Upper lobe of right lung (tissue), 1 donor: ENCODE results near the gene TSNAX. TPM values are rescaled to one million over a fixed set of nuclear protein-coding genes. Genes with fewer than 3 reads are reported as not detected.
A peak's percentile ranks its signal among the peaks of the same experiment; 100 is the strongest.

ENCODE experiments used
- ATAC-seq: fragments of 200-7000 bp; cut with Tn5 transposase; one replicate; pipeline ENCODE4 v1.9.1; 2020; ENCODE audit warnings: mild to moderate bottlenecking, moderate library complexity
- DNase-seq: peaks from one replicate; pipeline ENCODE4 v3.0.0-alpha.2; 2020
- H3K27ac ChIP-seq: fragments of 200-600 bp; one replicate; pipeline ENCODE4 v1.8.0; 2022
- H3K27me3 ChIP-seq: fragments of 200-600 bp; one replicate; pipeline ENCODE4 v1.8.0; 2022; ENCODE audit warnings: mild to moderate bottlenecking
- H3K36me3 ChIP-seq: fragments of 200-600 bp; one replicate; pipeline ENCODE4 v1.8.0; 2022
- H3K4me1 ChIP-seq: fragments of 200-600 bp; one replicate; pipeline ENCODE4 v1.8.0; 2022
- H3K4me3 ChIP-seq: fragments of 200-600 bp; one replicate; pipeline ENCODE4 v1.8.0; 2022; ENCODE audit warnings: mild to moderate bottlenecking
- H3K9me3 ChIP-seq: fragments of 200-600 bp; one replicate; pipeline ENCODE4 v1.8.0; 2022
- intact Hi-C: fragments of 100-400 bp; cut with DNase I; formaldehyde crosslinking; loops from one replicate; pipeline ENCODE4 v1.11.0; 2022
- total RNA-seq: library from RNA; stranded (reverse); fragmentation: NEBNext Ultra II Directional; extraction: Animal tissue kit (Norgen Biotek cat#: 25700); gene quantifications from one replicate; pipeline ENCODE4 v1.2.1, GENCODE V29; 2021
- TF ChIP-seq, protein P1 (sequence below): fragments of 200-600 bp; IDR thresholded peaks from one replicate; pipeline ENCODE4 v1.8.0; 2022; ENCODE audit warnings: antibody characterized with exemption
- donor health status: DM: no; HTN: yes; CAD: no; lungs with severe emphysema.

TSNAX gene
- total RNA-seq, 1 donor from 2014 or later = 36.0 TPM

DNA sequence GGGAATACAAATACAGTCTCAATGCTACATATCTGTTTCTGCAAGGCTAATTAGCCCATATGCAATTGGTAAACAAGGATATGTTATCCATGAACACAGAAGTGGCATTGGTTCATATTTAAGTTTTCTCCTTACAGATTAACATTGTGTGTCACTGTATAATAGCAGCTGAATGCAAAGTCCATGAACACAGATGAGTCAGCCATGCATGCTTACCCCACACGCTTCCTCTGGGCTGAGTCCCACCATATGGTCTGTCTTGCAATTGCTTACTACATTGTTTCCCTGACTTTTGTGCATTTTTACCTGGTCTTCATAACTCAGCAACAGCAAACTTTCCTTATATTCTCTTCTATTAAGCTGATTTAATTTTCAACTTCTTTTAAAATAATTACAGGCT is 41.5 kb upstream of the TSNAX start:
- Histone ChIP-seq H3K27me3 (no peaks in the 10 kb centered on the region), H3K27ac (no peak overlapping the region), H3K36me3 (no peaks in the 10 kb centered on the region), H3K4me1 (no peaks in the 10 kb centered on the region), H3K4me3 (no peak overlapping the region), H3K9me3 (no peaks in the 10 kb centered on the region)
- intact Hi-C loops = no loop called here
- no peak for DNase-seq
- ATAC-seq = no peak
- TF ChIP-seq, protein P1, sequence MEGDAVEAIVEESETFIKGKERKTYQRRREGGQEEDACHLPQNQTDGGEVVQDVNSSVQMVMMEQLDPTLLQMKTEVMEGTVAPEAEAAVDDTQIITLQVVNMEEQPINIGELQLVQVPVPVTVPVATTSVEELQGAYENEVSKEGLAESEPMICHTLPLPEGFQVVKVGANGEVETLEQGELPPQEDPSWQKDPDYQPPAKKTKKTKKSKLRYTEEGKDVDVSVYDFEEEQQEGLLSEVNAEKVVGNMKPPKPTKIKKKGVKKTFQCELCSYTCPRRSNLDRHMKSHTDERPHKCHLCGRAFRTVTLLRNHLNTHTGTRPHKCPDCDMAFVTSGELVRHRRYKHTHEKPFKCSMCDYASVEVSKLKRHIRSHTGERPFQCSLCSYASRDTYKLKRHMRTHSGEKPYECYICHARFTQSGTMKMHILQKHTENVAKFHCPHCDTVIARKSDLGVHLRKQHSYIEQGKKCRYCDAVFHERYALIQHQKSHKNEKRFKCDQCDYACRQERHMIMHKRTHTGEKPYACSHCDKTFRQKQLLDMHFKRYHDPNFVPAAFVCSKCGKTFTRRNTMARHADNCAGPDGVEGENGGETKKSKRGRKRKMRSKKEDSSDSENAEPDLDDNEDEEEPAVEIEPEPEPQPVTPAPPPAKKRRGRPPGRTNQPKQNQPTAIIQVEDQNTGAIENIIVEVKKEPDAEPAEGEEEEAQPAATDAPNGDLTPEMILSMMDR = no peak

DNA sequence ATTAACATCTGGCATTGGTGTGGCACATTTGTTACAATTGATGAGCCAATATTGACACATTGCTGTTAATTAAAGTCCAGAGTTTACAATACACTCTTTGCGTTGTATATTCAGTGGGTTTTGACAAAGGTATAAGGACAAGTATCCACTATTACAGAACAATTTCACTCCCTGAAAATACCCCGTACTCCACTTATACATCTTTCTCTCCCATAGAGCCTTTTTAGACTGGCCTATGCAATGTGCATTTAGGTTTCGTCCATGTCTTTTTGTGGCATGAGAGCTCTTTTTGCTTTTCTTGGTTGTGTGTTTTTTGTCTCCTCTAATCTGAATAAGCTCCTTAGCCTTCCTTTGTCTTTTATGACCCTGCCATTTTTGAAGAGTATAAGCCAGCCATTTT is 40.6 kb upstream of the TSNAX start:
- ATAC-seq (no peak), DNase-seq (no peak)
- H3K4me1 ChIP-seq = no peaks in the 10 kb centered on the region
- no peaks in the 10 kb centered on the region for H3K36me3 ChIP-seq
- TF ChIP-seq, protein P1 = no peak
- no peaks in the 10 kb centered on the region for H3K27me3 ChIP-seq
- H3K9me3 ChIP-seq = no peaks in the 10 kb centered on the region
- H3K4me3 ChIP-seq = no peak overlapping the region
- H3K27ac ChIP-seq = no peak overlapping the region
- intact Hi-C loops = no loop called here

DNA sequence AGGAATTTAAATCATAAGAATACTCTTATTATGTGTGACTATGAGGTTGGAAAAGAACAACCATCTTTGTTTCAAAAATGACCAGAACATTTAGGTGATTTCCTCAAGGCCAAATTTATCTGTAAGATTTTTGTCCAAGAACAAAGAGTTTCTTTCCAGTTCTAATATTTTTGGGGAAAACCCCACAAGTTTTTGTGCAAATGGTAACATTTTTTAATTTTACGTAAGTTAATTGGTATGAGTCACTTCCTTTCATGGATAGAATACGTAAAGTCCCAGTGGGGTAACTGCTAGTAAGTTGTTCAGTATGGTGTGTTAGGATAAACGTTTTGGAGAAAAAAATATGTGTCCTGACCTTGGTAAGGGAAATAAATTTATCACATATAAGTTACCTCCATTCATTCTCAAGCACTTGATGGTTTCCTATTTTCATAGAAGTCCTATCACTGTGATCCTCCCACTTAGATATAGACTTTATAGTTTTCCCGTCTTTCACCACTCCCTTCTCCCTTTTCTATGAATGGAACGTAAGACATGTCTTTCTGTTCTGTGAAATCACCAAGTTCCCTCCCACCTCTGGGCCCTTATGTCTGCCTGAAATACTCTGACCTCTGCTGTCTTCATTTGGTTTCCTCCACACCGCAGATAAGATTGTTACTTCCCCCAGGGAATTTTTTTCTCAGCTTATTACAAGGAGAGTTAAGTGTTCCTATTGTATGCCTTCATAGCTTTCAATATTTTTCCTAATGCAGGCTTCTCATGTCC is 34.9 kb upstream of the TSNAX start:
- H3K36me3 ChIP-seq = no peaks in the 10 kb centered on the region
- peak; percentile 27 for ATAC-seq
- no peaks in the 10 kb centered on the region for H3K4me1 ChIP-seq
- H3K27ac ChIP-seq = no peak overlapping the region
- H3K4me3 ChIP-seq = no peak overlapping the region
- TF ChIP-seq, protein P1 = no peak
- no peaks in the 10 kb centered on the region for H3K27me3 ChIP-seq
- H3K9me3 ChIP-seq = no peaks in the 10 kb centered on the region
- no peak for DNase-seq
- intact Hi-C loops = no loop called here

DNA sequence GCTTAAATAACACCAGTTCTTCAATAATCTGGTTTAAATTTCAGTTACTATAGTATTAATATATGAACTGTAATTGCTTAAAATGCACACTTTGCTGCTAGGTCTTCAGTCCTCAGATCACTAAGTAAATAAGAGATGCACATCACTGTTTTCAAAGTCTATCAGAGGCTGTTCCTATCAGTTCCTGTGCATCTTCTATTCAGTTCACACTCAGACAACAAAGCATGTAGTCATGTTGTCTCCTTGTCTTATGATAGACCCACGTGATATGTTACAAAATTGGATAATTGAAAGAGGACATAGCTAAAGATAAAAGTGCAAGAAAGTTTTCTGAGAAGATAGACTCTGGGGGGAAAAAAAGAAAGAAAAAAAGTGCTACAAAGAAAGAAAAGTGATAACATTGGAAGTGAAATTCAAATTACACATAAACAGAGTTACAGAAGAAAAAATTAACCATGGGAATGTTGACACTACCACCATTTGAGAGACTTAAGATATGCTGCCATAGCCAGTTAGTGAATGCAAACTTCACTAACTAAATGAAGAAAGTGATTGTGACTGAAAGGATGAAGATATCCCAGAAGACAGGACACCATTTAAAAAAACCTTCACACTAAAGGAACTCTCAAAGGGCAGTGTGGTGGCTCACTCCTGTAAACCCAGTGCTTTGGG is 33.9 kb upstream of the TSNAX start:
- Histone ChIP-seq H3K36me3 (no peaks in the 10 kb centered on the region), H3K27me3 (no peaks in the 10 kb centered on the region), H3K4me1 (no peaks in the 10 kb centered on the region), H3K9me3 (peaks cover 7% of the 10 kb centered on the region), H3K27ac (no peak overlapping the region), H3K4me3 (no peak overlapping the region)
- ATAC-seq (no peak), DNase-seq (no peak)
- TF ChIP-seq, protein P1 = no peak
- intact Hi-C loops = no loop called here

DNA sequence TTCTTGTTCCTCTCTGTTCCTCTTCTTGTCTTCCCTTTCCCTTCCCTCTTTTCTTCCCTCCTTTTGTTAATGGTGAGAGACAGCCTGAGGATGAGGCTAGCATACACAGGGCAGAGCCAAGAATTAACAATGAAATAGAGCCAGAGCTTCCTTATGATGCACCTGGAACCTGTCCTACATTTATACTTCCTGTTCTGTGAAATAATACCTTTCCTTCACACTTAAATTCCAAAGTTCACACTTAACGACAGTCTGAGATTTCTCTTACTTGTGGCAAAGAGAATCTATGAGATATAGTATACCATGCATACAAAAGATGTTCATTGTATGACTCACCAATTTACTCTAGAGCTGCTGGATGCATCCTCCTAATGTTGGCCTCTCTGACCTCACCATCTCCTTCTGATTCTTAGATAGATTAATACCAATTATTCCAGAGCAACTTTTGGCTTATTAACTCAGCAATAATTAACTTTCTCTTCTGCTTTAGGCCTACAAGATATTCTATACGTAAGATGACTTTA is 30.8 kb upstream of the TSNAX start:
- TF ChIP-seq, protein P1 = no peak
- ATAC-seq (no peak), DNase-seq (no peak)
- no peaks in the 10 kb centered on the region for H3K4me1 ChIP-seq
- no peak overlapping the region for H3K27ac ChIP-seq
- H3K36me3 ChIP-seq = no peaks in the 10 kb centered on the region
- H3K9me3 ChIP-seq = peaks cover 9% of the 10 kb centered on the region
- intact Hi-C loops = no loop called here
- H3K27me3 ChIP-seq = no peaks in the 10 kb centered on the region
- H3K4me3 ChIP-seq = no peak overlapping the region
